NB4 (cell line): Measurements from ENCODE around the gene FNTB.

Source experiments
- TF ChIP-seq, protein P1 (sequence below): IDR thresholded peaks from one replicate; pipeline ENCODE4 v1.5.1; 2012; ENCODE audit warnings: low read depth, low read length
- TF ChIP-seq, protein P2 (sequence below): IDR thresholded peaks from 2 replicates; pipeline ENCODE4 v1.6.1; 2011; ENCODE audit warnings: low read depth, low read length

DNA sequence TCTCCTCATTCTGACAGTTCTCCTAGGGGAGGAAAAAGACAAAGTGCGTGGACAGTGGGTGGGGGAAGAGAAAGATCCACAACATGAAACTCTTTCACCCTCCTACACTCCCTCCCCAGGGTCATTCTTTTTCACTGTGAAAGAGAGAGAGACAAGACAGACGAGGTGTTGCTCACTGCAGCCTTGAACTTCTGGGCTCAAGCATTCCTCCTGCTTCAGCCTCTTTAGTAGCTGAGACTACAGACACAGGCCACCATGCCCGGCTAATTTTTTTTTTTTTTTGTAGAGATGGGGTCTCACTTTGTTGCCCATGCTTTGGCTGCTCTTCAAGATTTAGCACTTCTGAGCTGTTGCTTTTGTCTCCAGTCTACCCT, 46.9 kb upstream of the FNTB start:
- TF ChIP-seq, protein P1, sequence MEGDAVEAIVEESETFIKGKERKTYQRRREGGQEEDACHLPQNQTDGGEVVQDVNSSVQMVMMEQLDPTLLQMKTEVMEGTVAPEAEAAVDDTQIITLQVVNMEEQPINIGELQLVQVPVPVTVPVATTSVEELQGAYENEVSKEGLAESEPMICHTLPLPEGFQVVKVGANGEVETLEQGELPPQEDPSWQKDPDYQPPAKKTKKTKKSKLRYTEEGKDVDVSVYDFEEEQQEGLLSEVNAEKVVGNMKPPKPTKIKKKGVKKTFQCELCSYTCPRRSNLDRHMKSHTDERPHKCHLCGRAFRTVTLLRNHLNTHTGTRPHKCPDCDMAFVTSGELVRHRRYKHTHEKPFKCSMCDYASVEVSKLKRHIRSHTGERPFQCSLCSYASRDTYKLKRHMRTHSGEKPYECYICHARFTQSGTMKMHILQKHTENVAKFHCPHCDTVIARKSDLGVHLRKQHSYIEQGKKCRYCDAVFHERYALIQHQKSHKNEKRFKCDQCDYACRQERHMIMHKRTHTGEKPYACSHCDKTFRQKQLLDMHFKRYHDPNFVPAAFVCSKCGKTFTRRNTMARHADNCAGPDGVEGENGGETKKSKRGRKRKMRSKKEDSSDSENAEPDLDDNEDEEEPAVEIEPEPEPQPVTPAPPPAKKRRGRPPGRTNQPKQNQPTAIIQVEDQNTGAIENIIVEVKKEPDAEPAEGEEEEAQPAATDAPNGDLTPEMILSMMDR = no peak
- TF ChIP-seq, protein P2, sequence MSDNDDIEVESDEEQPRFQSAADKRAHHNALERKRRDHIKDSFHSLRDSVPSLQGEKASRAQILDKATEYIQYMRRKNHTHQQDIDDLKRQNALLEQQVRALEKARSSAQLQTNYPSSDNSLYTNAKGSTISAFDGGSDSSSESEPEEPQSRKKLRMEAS = no peak
